Measurements from ENCODE around the gene CDT1. TPM values are rescaled to one million over a fixed set of nuclear protein-coding genes. Genes with fewer than 3 reads are reported as not detected.

Gene CDT1
- total RNA-seq, 1 experiment from 2014 or later = 39.9 TPM

DNA sequence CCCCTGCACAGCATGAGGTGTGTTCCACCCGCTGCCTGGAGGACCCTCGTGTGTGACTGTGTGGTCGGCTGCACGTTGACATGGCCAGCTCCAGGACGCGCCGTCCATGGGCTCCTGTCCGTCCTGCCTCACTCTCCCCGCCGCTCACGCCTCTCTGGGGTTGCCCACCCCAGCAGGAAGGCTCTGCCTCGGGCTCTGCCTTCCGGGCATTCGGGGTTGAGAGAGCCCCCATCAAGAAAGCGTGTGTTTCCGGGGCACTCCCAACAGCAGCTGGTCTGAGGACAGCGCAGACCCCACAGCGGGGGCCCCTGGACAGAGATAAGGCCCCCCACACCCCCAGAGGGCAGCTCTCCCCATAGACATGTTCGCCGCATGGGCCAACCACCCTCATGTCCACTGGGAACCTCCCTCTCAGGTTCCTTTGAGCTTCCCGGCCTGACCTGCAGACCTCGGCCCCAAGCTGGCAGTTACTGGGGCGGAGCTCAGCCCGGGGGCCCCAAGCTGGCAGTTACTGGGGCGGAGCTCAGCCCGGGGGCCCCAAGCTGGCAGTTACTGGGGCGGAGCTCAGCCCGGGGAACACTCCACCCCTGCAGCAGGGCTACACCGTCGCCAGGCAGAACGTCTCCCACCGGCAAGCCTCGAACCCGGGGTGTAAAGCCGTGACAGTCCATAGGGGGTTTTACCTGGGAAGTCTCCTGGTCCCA is 10.2 kb upstream of the CDT1 start:
- DNase-seq (ENCODE audit: low read depth, low spot score) (no peak), ATAC-seq (no peak)
- in situ Hi-C loops (cut with HindIII; ENCODE audit: low pct_unique_long_range_greater_than_20kb, low sequenced_read_pairs) = no loop called here
- Histone ChIP-seq H3K36me3 (ENCODE audit: control insufficient read depth, insufficient read depth, low read length) (no peaks in the 10 kb centered on the region), H3K9me3 (ENCODE audit: control insufficient read depth, insufficient read depth, low read depth, low read length) (no peaks in the 10 kb centered on the region), H3K4me3 (ENCODE audit: low read depth in 2 of 2, low read length in 2 of 2) (no peak overlapping the region), H3K27ac (ENCODE audit: low read length) (no peak overlapping the region), H3K27me3 (ENCODE audit: control insufficient read depth, insufficient read depth, low read length) (no peaks in the 10 kb centered on the region), H3K4me1 (ENCODE audit: control insufficient read depth, insufficient read depth, low read length) (peaks cover 3% of the 10 kb centered on the region; the same call in 1 of the 2 replicates)
- POLR2A ChIA-PET = interaction anchor here (1.2 kb wide), 1 partner anchor 8 kb away, joined by 11 read pairs; the partner anchor contains the start of gene PIEZO1
- TF ChIP-seq CTCF (IDR thresholded peaks at IDR 0.05) = no peak
- CTCF ChIA-PET = no interaction called here
- intact Hi-C loops (cut with micrococcal nuclease; ENCODE audit: unreplicated experiment) = no loop called here
- no TSS peak for BruUV-seq (replicated peaks)

DNA sequence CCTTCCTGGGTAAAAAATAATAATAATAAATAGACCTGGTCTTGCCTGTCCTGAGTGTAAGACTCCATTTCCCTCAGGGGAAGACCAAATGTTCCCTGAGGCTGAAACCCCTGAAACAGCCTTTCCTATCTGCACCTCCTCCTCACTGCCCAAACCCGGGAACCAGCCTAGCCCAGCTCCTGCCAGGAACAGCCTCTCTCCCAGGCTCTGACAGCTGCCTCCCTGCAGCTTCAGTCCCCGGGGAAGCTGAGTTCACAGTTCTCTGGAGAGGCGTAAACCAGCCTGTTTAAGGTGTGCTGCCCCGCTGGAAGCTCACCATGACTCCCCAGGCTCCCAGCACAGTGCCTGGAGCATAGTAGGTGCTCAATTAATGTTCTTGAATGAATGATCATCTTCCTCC is 7.3 kb upstream of the CDT1 start:
- Histone ChIP-seq H3K9me3 (ENCODE audit: control insufficient read depth, insufficient read depth, low read depth, low read length) (no peaks in the 10 kb centered on the region), H3K4me1 (ENCODE audit: control insufficient read depth, insufficient read depth, low read length) (peaks cover 3% of the 10 kb centered on the region; the same call in 1 of the 2 replicates), H3K27me3 (ENCODE audit: control insufficient read depth, insufficient read depth, low read length) (no peaks in the 10 kb centered on the region), H3K36me3 (ENCODE audit: control insufficient read depth, insufficient read depth, low read length) (no peaks in the 10 kb centered on the region), H3K27ac (ENCODE audit: low read length) (no peak overlapping the region), H3K4me3 (ENCODE audit: low read depth in 2 of 2, low read length in 2 of 2) (no peak overlapping the region)
- no peak for TF ChIP-seq POLR2AphosphoS5 (IDR thresholded peaks at IDR 0.05; ENCODE audit: low read depth, low read length)
- TF ChIP-seq SIN3A (IDR thresholded peaks at IDR 0.05; ENCODE audit: borderline replicate concordance, insufficient read depth, low read depth, low read length) = no peak
- no peak for TF ChIP-seq REST (IDR thresholded peaks at IDR 0.05; ENCODE audit: insufficient read depth in 1 of 2, low read depth in 2 of 2, low read length in 1 of 2)
- TF ChIP-seq TCF7L2 (IDR thresholded peaks at IDR 0.05; ENCODE audit: low read depth, low read length) = no peak
- no peak for TF ChIP-seq CTCF (IDR thresholded peaks at IDR 0.05)
- in situ Hi-C loops (cut with HindIII; ENCODE audit: low pct_unique_long_range_greater_than_20kb, low sequenced_read_pairs) = no loop called here
- no TSS peak for BruUV-seq (replicated peaks)
- ATAC-seq (no peak), DNase-seq (ENCODE audit: low read depth, low spot score) (no peak)
- POLR2A ChIA-PET = no interaction called here
- intact Hi-C loops (cut with micrococcal nuclease; ENCODE audit: unreplicated experiment) = no loop called here
- CTCF ChIA-PET = interaction anchor here (1.2 kb wide), 1 partner anchor 60 kb away, joined by 5 read pairs; no protein-coding TSS in a partner anchor
